A549 (cell line): ENCODE data around the gene DDX18. TPM values are rescaled to one million over a fixed set of nuclear protein-coding genes. Genes with fewer than 3 reads are reported as not detected.

Experiments
- ATAC-seq, 2 experiments: fragments of 200-7000 bp in 1 of 2; fragments of >200 bp in 1 of 2; cut with Nextera tagmentation in 1 of 2; cut with Tn5 transposase in 1 of 2; 3 replicates each; pipeline versions ENCODE4 v1.8.0 to v1.9.1; 2018 to 2020; ENCODE audit warnings: mild to moderate bottlenecking in 1 of 2, moderate library complexity in 1 of 2
- CTCF ChIA-PET: fragments of 300-600 bp; sonication (Branson Sonifier 250); formaldehyde crosslinking; extraction: SDS; loops from one replicate; lab custom pipeline; 2021; ENCODE audit warnings: antibody characterized with exemption, inconsistent platforms; lab: Yijun Ruan, JAX
- POLR2A ChIA-PET: fragments of 350-600 bp; formaldehyde crosslinking; extraction: SDS; loops from one replicate; lab custom pipeline; 2021; ENCODE audit warnings: antibody characterized with exemption, inconsistent platforms; lab: Yijun Ruan, JAX
- DNase-seq, 2 experiments: peaks; one replicate each; pipeline versions ENCODE4 v3.0.0 to v3.0.0-alpha.2; 2011 to 2016; ENCODE audit warnings: low read depth in 1 of 2, low spot score in 1 of 2
- FAIRE-seq: peaks from 2 replicates; lab custom pipeline; 2011; peaks lifted over from hg19 to GRCh38; lab: Jason Lieb, UNC
- H3K27ac ChIP-seq, 2 experiments: fragments of >200 bp; sonication (Bioruptor Twin); formaldehyde crosslinking; 3 replicates each; pipeline ENCODE4 v1.5.1; 2016 to 2017
- H3K4me1 ChIP-seq: fragments of >200 bp; sonication (Bioruptor Twin); formaldehyde crosslinking; 3 replicates; pipeline ENCODE4 v1.6.1; 2016
- H3K4me2 ChIP-seq: fragments of >200 bp; sonication (Bioruptor Twin); formaldehyde crosslinking; 3 replicates; pipeline ENCODE4 v1.6.1; 2016
- H3K4me3 ChIP-seq: fragments of >200 bp; sonication (Bioruptor Twin); formaldehyde crosslinking; 3 replicates; pipeline ENCODE4 v1.5.1; 2016
- H3K9me3 ChIP-seq: fragments of >200 bp; sonication (Bioruptor Twin); formaldehyde crosslinking; 3 replicates; pipeline ENCODE4 v1.6.1; 2016
- BHLHE40 ChIP-seq: IDR thresholded peaks from 2 replicates; pipeline ENCODE4 v1.6.1; 2012; ENCODE audit warnings: low read depth, low read length, inconsistent platforms
- CHD2 ChIP-seq: fragments of 150-350 bp; IDR thresholded peaks from 2 replicates; pipeline ENCODE4 v1.6.1; 2014; ENCODE audit warnings: low read length; ENCODE audit not compliant: partially characterized antibody
- FOSB ChIP-seq: fragments of 250-450 bp; sonication (Bioruptor Pico); IDR thresholded peaks from 2 replicates; pipeline ENCODE4 v1.5.0; 2020; ENCODE audit warnings: mild to moderate bottlenecking, moderate library complexity
- FOXS1 ChIP-seq: fragments of 250-450 bp; sonication (Bioruptor Pico); IDR thresholded peaks from 2 replicates; pipeline ENCODE4 v1.5.0; 2020; ENCODE audit warnings: mild to moderate bottlenecking, moderate library complexity
- HEYL ChIP-seq: fragments of 250-450 bp; sonication (Bioruptor Pico); IDR thresholded peaks from 2 replicates; pipeline ENCODE4 v1.8.0; 2021; ENCODE audit warnings: mild to moderate bottlenecking, moderate library complexity
- HOXB13 ChIP-seq: fragments of 250-450 bp; sonication (Bioruptor Pico); IDR thresholded peaks from 2 replicates; pipeline ENCODE4 v1.5.0; 2020; ENCODE audit warnings: low read depth, mild to moderate bottlenecking, moderate library complexity
- JUN ChIP-seq, 2 experiments: fragments of >200 bp; sonication (Bioruptor Twin); formaldehyde crosslinking; IDR thresholded peaks; 2 replicates in 1 of 2; 3 replicates in 1 of 2; pipeline ENCODE4 v1.6.1; 2016 to 2017
- KDM5A ChIP-seq: fragments of 200-600 bp; sonication (generic); IDR thresholded peaks from 2 replicates; pipeline ENCODE4 v1.6.1; 2016; ENCODE audit warnings: antibody characterized with exemption, mild to moderate bottlenecking
- NR3C1 ChIP-seq: fragments of >200 bp; sonication (Bioruptor Twin); formaldehyde crosslinking; IDR thresholded peaks from 3 replicates; pipeline ENCODE4 v1.6.1; 2017
- PHF8 ChIP-seq: fragments of 200-600 bp; sonication (generic); IDR thresholded peaks from 2 replicates; pipeline ENCODE4 v1.6.1; 2016; ENCODE audit warnings: low read depth, mild to moderate bottlenecking, antibody characterized with exemption, moderate library complexity, borderline replicate concordance
- RCOR1 ChIP-seq: fragments of 150-350 bp; IDR thresholded peaks from 2 replicates; pipeline ENCODE4 v1.6.1; 2014; ENCODE audit warnings: antibody characterized with exemption, low read length, low read depth
- WGBS: methylation state at CpG from one replicate; pipeline ENCODE4 v1.1.6; 2017; ENCODE audit errors: missing lambda C conversion rate; 5-methylcytosine and 5-hydroxymethylcytosine counted together
- polyA plus RNA-seq, 4 experiments: library from polyadenylated mRNA; depleted of rRNA in 3 of 4; stranded (reverse); fragments of >200 nt; fragmentation: RNase III in 1 of 4; extraction: RNeasy Plus Mini Kit Qiagen cat#74134 plus additional on column Dnase treatment in 1 of 4; gene quantifications; 2 replicates in 3 of 4; 3 replicates in 1 of 4; pipeline ENCODE4 v1.2.3, GENCODE V29; 2011 to 2017
- TF ChIP-seq, protein P1 (sequence below): fragments of >200 bp; sonication (Bioruptor Twin); formaldehyde crosslinking; IDR thresholded peaks from 2 replicates; pipeline ENCODE4 v1.6.1; 2016
- TF ChIP-seq, protein P2 (sequence below): fragments of 250-450 bp; sonication (Bioruptor Pico); IDR thresholded peaks from 2 replicates; pipeline ENCODE4 v1.5.0; 2021; ENCODE audit warnings: mild to moderate bottlenecking, moderate library complexity, borderline replicate concordance
- TF ChIP-seq, protein P3 (sequence below): fragments of 200-600 bp; sonication (generic); IDR thresholded peaks from 2 replicates; pipeline ENCODE4 v1.6.1; 2016; ENCODE audit warnings: antibody characterized with exemption, mild to moderate bottlenecking, moderate library complexity
- TF ChIP-seq, protein P4 (sequence below): IDR thresholded peaks from 2 replicates; pipeline ENCODE4 v1.6.1; 2012

Gene DDX18
- polyA plus RNA-seq, 2 of the 4 experiments (the other 2 are of a cell fraction) = 66.6 to 115 TPM

DNA sequence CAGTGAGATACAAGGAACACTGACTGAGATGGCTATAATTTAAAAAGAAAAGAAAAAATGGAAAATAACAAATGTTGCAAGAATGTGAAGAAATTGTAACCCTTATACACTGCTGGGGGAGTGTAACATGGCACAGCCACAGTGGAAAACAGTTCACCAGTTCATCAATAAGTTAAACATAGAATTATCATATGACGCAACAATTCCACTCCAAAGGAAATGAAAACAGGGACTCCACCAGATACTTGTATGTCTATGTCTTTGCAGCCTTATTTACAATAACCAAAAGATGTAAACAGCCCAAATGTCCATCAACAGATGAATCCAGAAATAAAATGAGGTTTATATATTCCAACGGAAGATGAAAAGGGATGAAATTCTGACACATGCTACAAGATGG lies 30.8 kb downstream of the DDX18 start:
- Histone ChIP-seq H3K4me1 (no peaks in the 10 kb centered on the region), H3K4me3 (no peak overlapping the region), H3K4me2 (no peak overlapping the region), H3K27ac (no peak overlapping the region), H3K9me3 (no peaks in the 10 kb centered on the region)
- ChIA-PET CTCF (interaction anchor here (0.8 kb wide), 1 partner anchor 144 kb away, joined by 3 read pairs; no protein-coding TSS in a partner anchor), POLR2A (no interaction called here)
- WGBS = 84% methylated on average over 2 of the region's 2 CpGs
- TF ChIP-seq, protein P1, sequence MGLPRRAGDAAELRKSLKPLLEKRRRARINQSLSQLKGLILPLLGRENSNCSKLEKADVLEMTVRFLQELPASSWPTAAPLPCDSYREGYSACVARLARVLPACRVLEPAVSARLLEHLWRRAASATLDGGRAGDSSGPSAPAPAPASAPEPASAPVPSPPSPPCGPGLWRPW = no peak
- TF ChIP-seq BHLHE40 (no peak), JUN (IDR thresholded peaks at IDR 0.05) (no peak), CHD2 (no peak), FOSB (CRISPR knock-in tag) (no peak)
- TF ChIP-seq, protein P2, sequence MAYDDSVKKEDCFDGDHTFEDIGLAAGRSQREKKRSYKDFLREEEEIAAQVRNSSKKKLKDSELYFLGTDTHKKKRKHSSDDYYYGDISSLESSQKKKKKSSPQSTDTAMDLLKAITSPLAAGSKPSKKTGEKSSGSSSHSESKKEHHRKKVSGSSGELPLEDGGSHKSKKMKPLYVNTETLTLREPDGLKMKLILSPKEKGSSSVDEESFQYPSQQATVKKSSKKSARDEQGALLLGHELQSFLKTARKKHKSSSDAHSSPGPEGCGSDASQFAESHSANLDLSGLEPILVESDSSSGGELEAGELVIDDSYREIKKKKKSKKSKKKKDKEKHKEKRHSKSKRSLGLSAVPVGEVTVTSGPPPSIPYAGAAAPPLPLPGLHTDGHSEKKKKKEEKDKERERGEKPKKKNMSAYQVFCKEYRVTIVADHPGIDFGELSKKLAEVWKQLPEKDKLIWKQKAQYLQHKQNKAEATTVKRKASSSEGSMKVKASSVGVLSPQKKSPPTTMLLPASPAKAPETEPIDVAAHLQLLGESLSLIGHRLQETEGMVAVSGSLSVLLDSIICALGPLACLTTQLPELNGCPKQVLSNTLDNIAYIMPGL (CRISPR knock-in tag) = no peak
- TF ChIP-seq, protein P3, sequence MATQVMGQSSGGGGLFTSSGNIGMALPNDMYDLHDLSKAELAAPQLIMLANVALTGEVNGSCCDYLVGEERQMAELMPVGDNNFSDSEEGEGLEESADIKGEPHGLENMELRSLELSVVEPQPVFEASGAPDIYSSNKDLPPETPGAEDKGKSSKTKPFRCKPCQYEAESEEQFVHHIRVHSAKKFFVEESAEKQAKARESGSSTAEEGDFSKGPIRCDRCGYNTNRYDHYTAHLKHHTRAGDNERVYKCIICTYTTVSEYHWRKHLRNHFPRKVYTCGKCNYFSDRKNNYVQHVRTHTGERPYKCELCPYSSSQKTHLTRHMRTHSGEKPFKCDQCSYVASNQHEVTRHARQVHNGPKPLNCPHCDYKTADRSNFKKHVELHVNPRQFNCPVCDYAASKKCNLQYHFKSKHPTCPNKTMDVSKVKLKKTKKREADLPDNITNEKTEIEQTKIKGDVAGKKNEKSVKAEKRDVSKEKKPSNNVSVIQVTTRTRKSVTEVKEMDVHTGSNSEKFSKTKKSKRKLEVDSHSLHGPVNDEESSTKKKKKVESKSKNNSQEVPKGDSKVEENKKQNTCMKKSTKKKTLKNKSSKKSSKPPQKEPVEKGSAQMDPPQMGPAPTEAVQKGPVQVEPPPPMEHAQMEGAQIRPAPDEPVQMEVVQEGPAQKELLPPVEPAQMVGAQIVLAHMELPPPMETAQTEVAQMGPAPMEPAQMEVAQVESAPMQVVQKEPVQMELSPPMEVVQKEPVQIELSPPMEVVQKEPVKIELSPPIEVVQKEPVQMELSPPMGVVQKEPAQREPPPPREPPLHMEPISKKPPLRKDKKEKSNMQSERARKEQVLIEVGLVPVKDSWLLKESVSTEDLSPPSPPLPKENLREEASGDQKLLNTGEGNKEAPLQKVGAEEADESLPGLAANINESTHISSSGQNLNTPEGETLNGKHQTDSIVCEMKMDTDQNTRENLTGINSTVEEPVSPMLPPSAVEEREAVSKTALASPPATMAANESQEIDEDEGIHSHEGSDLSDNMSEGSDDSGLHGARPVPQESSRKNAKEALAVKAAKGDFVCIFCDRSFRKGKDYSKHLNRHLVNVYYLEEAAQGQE = no peak
- ATAC-seq (no peak), FAIRE-seq (no peak), DNase-seq (no peak)

DNA sequence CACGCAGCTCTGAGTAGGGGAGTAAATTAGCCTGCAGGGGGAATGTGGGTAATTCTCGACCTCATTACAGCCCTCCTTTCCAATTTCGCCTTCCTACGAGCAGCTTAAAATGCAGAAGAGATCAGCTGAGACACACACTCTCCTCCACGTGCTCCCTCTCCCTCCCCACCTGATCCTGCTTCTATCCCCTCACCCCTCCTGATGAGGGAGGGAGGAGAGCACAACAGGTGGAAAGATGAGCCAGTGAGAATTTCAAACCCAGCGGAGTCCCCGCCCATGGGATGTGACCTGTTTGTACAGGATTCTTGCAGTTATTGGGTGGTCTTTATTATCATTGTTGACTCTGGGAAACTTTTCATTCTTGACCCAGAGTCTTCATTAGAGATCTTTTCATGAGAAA lies 35.5 kb downstream of the DDX18 start:
- H3K4me2 ChIP-seq = no peak overlapping the region
- no peak for ATAC-seq
- H3K9me3 ChIP-seq = no peaks in the 10 kb centered on the region
- ChIA-PET POLR2A (no interaction called here), CTCF (interaction anchor here (1.0 to 1.8 kb wide), 3 partner anchors 15 to 153 kb away, joined by 3 to 6 read pairs (median 5); partner anchors contain the start of gene DDX18)
- 61% methylated on average over 7 of the region's 7 CpGs for WGBS
- no peaks in the 10 kb centered on the region for H3K4me1 ChIP-seq
- no peak for DNase-seq
- TF ChIP-seq FOXS1 = no peak
- TF ChIP-seq HEYL (CRISPR knock-in tag) = no peak
- no peak for TF ChIP-seq NR3C1
- no peak for TF ChIP-seq KDM5A
- TF ChIP-seq RCOR1 = no peak
- TF ChIP-seq, protein P4, sequence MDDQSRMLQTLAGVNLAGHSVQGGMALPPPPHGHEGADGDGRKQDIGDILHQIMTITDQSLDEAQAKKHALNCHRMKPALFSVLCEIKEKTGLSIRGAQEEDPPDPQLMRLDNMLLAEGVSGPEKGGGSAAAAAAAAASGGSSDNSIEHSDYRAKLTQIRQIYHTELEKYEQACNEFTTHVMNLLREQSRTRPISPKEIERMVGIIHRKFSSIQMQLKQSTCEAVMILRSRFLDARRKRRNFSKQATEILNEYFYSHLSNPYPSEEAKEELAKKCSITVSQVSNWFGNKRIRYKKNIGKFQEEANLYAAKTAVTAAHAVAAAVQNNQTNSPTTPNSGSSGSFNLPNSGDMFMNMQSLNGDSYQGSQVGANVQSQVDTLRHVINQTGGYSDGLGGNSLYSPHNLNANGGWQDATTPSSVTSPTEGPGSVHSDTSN = no peak
- no peak for TF ChIP-seq PHF8
- TF ChIP-seq, protein P1 = no peak
- H3K4me3 ChIP-seq = no peak overlapping the region
- H3K27ac ChIP-seq = no peak overlapping the region
- FAIRE-seq = no peak

DNA sequence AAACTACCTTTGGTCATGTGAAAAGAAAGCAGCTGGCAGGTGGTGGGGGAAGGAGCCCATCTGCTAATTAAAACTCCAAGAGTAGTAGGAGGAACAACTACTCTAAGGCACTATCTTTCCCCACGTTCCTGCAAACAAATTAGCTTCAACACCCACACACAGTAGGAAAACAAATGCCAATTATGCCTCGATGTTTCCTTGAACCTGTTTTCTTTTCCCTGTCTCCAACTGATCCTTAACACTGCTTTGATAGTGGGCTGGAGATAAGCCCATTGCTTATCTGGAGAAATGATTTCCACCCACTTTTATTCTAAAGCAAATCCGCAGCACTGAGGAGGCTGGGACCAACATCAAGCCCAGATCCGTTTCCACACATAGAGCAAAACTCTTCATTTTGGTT lies 36.0 kb downstream of the DDX18 start:
- 23% methylated on average over 4 of the region's 4 CpGs for WGBS
- Histone ChIP-seq H3K4me3 (no peak overlapping the region), H3K9me3 (no peaks in the 10 kb centered on the region), H3K27ac (no peak overlapping the region), H3K4me2 (no peak overlapping the region), H3K4me1 (peaks cover 4% of the 10 kb centered on the region)
- ChIA-PET CTCF (interaction anchor here (1.0 to 1.8 kb wide), 3 partner anchors 15 to 153 kb away, joined by 3 to 6 read pairs (median 5); partner anchors contain the start of gene DDX18), POLR2A (no interaction called here)
- FAIRE-seq = no peak
- no peak for ATAC-seq
- TF ChIP-seq HOXB13 = no peak
- DNase-seq = no peak
